AG09319 (cell line): ENCODE data around the gene SAPCD2.

Experiments used
- DNase-seq: peaks from one replicate; pipeline ENCODE4 v3.0.0-alpha.2; 2010; ENCODE audit warnings: low read depth; ENCODE audit errors: extremely low read depth
- TF ChIP-seq, protein P1 (sequence below): IDR thresholded peaks from 2 replicates; pipeline ENCODE4 v1.5.1; 2011; ENCODE audit warnings: low read depth, mild to moderate bottlenecking, inconsistent platforms, low read length, moderate library complexity

Gene SAPCD2

GRCh38 chr9:137114220-137114612 is 43.9 kb upstream of the SAPCD2 start:
- TF ChIP-seq, protein P1, sequence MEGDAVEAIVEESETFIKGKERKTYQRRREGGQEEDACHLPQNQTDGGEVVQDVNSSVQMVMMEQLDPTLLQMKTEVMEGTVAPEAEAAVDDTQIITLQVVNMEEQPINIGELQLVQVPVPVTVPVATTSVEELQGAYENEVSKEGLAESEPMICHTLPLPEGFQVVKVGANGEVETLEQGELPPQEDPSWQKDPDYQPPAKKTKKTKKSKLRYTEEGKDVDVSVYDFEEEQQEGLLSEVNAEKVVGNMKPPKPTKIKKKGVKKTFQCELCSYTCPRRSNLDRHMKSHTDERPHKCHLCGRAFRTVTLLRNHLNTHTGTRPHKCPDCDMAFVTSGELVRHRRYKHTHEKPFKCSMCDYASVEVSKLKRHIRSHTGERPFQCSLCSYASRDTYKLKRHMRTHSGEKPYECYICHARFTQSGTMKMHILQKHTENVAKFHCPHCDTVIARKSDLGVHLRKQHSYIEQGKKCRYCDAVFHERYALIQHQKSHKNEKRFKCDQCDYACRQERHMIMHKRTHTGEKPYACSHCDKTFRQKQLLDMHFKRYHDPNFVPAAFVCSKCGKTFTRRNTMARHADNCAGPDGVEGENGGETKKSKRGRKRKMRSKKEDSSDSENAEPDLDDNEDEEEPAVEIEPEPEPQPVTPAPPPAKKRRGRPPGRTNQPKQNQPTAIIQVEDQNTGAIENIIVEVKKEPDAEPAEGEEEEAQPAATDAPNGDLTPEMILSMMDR: no peak
- DNase-seq: no peak

DNA sequence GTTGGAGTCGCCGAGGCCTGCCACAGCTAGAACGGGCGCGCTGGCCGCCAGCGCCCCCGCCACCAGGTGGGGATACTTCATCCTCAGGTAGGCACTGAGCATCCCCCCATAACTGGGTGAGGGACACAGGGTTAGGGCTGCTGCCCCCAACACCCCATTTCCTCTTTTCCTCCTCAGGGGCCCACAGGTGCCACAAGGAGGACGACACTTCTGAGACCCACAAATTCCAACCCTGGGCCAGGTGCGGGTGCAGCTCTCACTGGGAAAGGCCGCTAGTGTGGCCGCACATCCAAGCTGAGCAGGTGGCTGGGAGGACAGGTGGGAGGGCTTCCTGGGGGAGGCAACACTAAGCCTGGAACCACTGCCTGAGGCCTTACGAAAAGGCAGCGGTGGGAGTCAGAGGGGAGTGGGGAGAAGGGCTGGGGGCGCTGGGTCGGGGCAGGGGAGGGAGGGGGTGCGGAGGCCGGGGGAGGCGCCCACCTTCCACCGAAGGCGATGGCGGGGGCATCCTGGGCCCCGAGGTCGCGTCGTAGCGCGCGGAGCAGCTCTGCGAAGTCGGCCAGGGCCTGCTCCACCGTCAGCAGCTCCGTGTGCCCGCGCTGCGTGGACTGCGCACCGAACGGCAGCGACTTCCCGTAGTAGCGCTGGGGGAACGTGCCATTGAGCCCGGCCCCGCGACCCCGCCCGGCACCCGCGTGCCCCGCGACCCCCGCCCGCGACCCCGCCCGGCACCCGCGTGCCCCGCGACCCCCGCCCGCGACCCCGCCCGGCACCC is 43.2 kb upstream of the SAPCD2 start:
- no peak for DNase-seq
- TF ChIP-seq, protein P1: no peak

DNA sequence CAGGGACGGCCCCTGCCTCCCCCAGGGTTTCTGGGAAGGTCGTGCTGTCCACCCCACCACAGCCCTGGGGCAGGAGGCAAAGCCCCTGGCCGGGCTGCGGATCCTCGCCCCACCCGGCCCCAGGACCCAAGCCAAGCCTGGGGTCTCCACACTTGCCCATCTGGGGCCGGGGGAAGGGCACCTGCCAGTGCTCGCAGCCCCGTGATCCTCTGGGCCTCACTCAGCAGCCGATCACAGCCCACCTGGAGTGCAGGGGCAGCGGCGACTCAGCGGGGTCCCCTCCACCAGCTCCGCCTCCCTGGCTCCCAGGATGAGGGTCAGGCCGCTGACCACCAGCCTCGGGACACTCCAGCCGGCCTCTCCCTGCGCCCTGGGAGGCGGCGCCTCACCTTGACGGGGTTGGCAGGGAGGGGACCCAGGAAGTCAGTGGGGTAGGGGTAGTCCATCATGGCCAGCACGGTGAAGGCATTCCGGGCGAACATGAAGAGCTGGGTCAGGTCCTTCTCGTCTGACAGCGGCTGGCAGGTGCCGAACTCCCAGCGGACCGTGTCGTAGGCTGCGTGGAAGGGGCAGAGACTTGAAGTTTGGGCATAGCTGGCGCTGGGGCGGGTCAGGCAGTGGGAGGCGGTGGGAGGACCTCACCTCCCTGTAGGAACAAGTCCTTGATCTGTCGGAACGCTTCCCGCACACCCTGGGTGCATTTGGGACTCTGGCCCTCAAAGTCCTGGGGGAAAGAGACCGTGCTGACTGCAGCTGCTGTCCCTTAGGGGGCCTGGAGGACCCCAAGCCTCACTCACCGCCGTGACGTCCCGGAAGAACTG is 42.4 kb upstream of the SAPCD2 start:
- TF ChIP-seq, protein P1: no peak
- DNase-seq: no peak

GRCh38 chr9:137111788-137112563 is 41.6 kb upstream of the SAPCD2 start:
- TF ChIP-seq, protein P1: no peak
- no peak for DNase-seq

GRCh38 chr9:137110911-137111787 is 40.8 kb upstream of the SAPCD2 start:
- TF ChIP-seq, protein P1: no peak
- DNase-seq: no peak

DNA sequence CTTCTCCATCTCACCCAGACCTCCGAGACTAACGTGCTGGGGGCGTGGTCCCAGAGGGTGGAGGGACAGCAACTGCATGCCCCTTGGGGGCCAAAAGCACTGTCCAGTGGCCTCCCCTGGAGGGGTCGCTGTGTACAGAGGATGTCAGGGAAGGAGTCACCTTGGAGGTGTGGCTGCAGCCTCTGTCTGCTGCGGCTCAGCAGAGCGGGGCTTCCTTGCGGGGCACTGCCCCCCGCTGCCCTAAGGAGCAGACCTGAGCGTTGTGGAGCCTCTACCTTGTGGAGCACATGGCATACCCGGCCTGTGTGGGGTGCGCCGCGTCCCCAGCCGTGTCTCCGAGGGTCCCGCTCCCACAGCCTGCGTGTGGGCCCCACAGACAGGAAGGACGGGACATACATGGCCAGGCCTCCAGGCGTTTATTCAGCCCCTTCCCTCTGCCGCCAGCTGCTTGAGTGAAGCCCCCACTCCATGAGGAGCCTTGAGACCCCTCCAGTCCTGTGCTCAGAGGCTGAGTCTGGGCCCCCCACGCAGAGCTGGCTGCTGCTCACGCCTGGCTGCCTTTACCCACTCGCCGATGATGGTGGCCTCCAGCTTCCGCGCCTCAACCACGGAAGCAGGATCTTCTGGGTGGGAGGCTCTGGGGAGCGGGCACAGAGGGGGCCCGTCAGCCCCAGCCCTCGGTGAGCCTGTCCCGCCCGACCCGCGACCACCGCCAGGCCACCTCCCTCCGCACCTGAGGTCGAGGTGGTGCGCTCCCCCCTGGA is 40.0 kb upstream of the SAPCD2 start:
- TF ChIP-seq, protein P1: no peak
- no peak for DNase-seq
